HUES64 (cell line): ENCODE results near the gene WDR70.
"Not testable (repeated sequence)": the region's sequence is repeated elsewhere in the genome, so short reads cannot be mapped to it uniquely, and the experiment has no call there.

Experiments
- H3K27ac ChIP-seq: 2 replicates; pipeline ENCODE4 v1.7.0; 2013; ENCODE audit warnings: low read depth, low read length, inconsistent platforms
- H3K27me3 ChIP-seq: 2 replicates; pipeline ENCODE4 v1.6.1; 2013; ENCODE audit warnings: mild to moderate bottlenecking, low read length; ENCODE audit not compliant: insufficient read depth
- H3K36me3 ChIP-seq: 2 replicates; pipeline ENCODE4 v1.6.1; 2013; ENCODE audit warnings: mild to moderate bottlenecking, low read length; ENCODE audit not compliant: insufficient read depth
- H3K4me1 ChIP-seq: 2 replicates; pipeline ENCODE4 v1.6.1; 2013; ENCODE audit warnings: mild to moderate bottlenecking, low read length, moderate library complexity; ENCODE audit not compliant: insufficient read depth
- H3K4me3 ChIP-seq: 2 replicates; pipeline ENCODE4 v1.5.1; 2013; ENCODE audit warnings: mild to moderate bottlenecking, low read length, moderate library complexity
- H3K9ac ChIP-seq: 2 replicates; pipeline ENCODE4 v1.6.1; 2013; ENCODE audit warnings: mild to moderate bottlenecking, low read depth, low read length
- H3K9me3 ChIP-seq: 2 replicates; pipeline ENCODE4 v1.6.1; 2013; ENCODE audit warnings: low read depth, low read length; ENCODE audit not compliant: insufficient read depth
- WGBS: fragments of 150-250, 120-280 bp; methylation state at CpG from one replicate; pipeline ENCODE4 v1.1.7; 2013; ENCODE audit warnings: missing lambda C conversion rate; 5-methylcytosine and 5-hydroxymethylcytosine counted together

WDR70 gene

GRCh38 chr5:37518356-37518755 is 139.2 kb downstream of the WDR70 start:
- not testable (repeated sequence) for H3K27ac ChIP-seq, H3K4me3 ChIP-seq, H3K27me3 ChIP-seq, H3K9ac ChIP-seq, H3K4me1 ChIP-seq
- Histone ChIP-seq H3K9me3 (peaks cover 33% of the 10 kb centered on the region), H3K36me3 (peaks cover 13% of the 10 kb centered on the region; the same call in 1 of the 2 replicates)
- 96% methylated on average over 4 of the region's 5 CpGs for WGBS

- WGBS: 97% methylated on average over 43 of the region's 43 CpGs
Observed at GRCh38 chr5:37519304-37519703, 140.2 kb downstream of the WDR70 start.

GRCh38 chr5:37519807-37520206 is 140.7 kb downstream of the WDR70 start:
- peaks cover 13% of the 10 kb centered on the region; the same call in 1 of the 2 replicates for H3K36me3 ChIP-seq
- no peak overlapping the region for H3K4me3 ChIP-seq
- no peak overlapping the region for H3K9ac ChIP-seq
- no peaks in the 10 kb centered on the region for H3K27me3 ChIP-seq
- no CpG with 5 or more reads among the region's 1 CpG for WGBS
- H3K9me3 ChIP-seq: peaks cover 33% of the 10 kb centered on the region
- no peak overlapping the region for H3K27ac ChIP-seq
- no peaks in the 10 kb centered on the region for H3K4me1 ChIP-seq

More at GRCh38 chr5:37519304-37519703, 140.2 kb downstream of the WDR70 start:
- Histone ChIP-seq H3K9ac (no peak overlapping the region), H3K4me3 (no peak overlapping the region), H3K9me3 (peaks cover 33% of the 10 kb centered on the region), H3K4me1 (no peaks in the 10 kb centered on the region), H3K27me3 (no peaks in the 10 kb centered on the region), H3K36me3 (peaks cover 13% of the 10 kb centered on the region; the same call in 1 of the 2 replicates), H3K27ac (no peak overlapping the region)

GRCh38 chr5:37520811-37521210 is 141.7 kb downstream of the WDR70 start:
- WGBS: no CpG with 5 or more reads among the region's 1 CpG
- no peaks in the 10 kb centered on the region for H3K4me1 ChIP-seq
- H3K9ac ChIP-seq: no peak overlapping the region
- no peak overlapping the region for H3K4me3 ChIP-seq
- no peak overlapping the region for H3K27ac ChIP-seq
- peaks cover 13% of the 10 kb centered on the region; the same call in 1 of the 2 replicates for H3K36me3 ChIP-seq
- H3K9me3 ChIP-seq: peaks cover 33% of the 10 kb centered on the region
- H3K27me3 ChIP-seq: no peaks in the 10 kb centered on the region

GRCh38 chr5:37532976-37533740 is 154.0 kb downstream of the WDR70 start:
- Histone ChIP-seq H3K27ac (no peak overlapping the region), H3K9ac (no peak overlapping the region), H3K4me1 (no peaks in the 10 kb centered on the region), H3K9me3 (no peaks in the 10 kb centered on the region), H3K36me3 (no peaks in the 10 kb centered on the region), H3K27me3 (no peaks in the 10 kb centered on the region), H3K4me3 (no peak overlapping the region)
- WGBS: 95% methylated on average over 13 of the region's 13 CpGs

GRCh38 chr5:37533851-37534250 is 154.7 kb downstream of the WDR70 start:
- Histone ChIP-seq H3K4me3 (no peak overlapping the region), H3K9me3 (no peaks in the 10 kb centered on the region), H3K27me3 (no peaks in the 10 kb centered on the region), H3K9ac (no peak overlapping the region), H3K4me1 (no peaks in the 10 kb centered on the region), H3K36me3 (no peaks in the 10 kb centered on the region), H3K27ac (no peak overlapping the region)
- 97% methylated on average over 6 of the region's 6 CpGs for WGBS

GRCh38 chr5:37539459-37539858 is 160.3 kb downstream of the WDR70 start:
- WGBS: 93% methylated on average over 3 of the region's 3 CpGs
- Histone ChIP-seq H3K27me3 (no peaks in the 10 kb centered on the region), H3K27ac (no peak overlapping the region), H3K9ac (no peak overlapping the region), H3K4me3 (no peak overlapping the region), H3K36me3 (no peaks in the 10 kb centered on the region), H3K4me1 (peaks cover 7% of the 10 kb centered on the region; the same call in 1 of the 2 replicates), H3K9me3 (no peaks in the 10 kb centered on the region)

GRCh38 chr5:37543216-37543615 is 164.1 kb downstream of the WDR70 start:
- Histone ChIP-seq H3K27ac (no peak overlapping the region), H3K4me3 (no peak overlapping the region), H3K9ac (no peak overlapping the region), H3K9me3 (no peaks in the 10 kb centered on the region), H3K36me3 (no peaks in the 10 kb centered on the region), H3K4me1 (peaks cover 7% of the 10 kb centered on the region; the same call in 1 of the 2 replicates), H3K27me3 (no peaks in the 10 kb centered on the region)
- 98% methylated on average over 1 of the region's 1 CpG for WGBS

GRCh38 chr5:37549411-37549810 is 170.3 kb downstream of the WDR70 start:
- Histone ChIP-seq H3K4me1 (peaks cover 10% of the 10 kb centered on the region), H3K9ac (no peak overlapping the region), H3K9me3 (no peaks in the 10 kb centered on the region), H3K4me3 (no peak overlapping the region), H3K27me3 (no peaks in the 10 kb centered on the region), H3K36me3 (no peaks in the 10 kb centered on the region), H3K27ac (no peak overlapping the region)

- WGBS: 91% methylated on average over 3 of the region's 3 CpGs
- no peaks in the 10 kb centered on the region for H3K9me3 ChIP-seq
- no peaks in the 10 kb centered on the region for H3K27me3 ChIP-seq
- H3K4me1 ChIP-seq: peaks cover 10% of the 10 kb centered on the region
- H3K4me3 ChIP-seq: no peak overlapping the region
- H3K9ac ChIP-seq: no peak overlapping the region
- no peak overlapping the region for H3K27ac ChIP-seq
- no peaks in the 10 kb centered on the region for H3K36me3 ChIP-seq
Observed at GRCh38 chr5:37552161-37552560, 173.0 kb downstream of the WDR70 start.

- Histone ChIP-seq H3K27ac (no peak overlapping the region), H3K9ac (no peak overlapping the region)
- WGBS: 96% methylated on average over 5 of the region's 9 CpGs
Observed at GRCh38 chr5:37552770-37553719, 173.9 kb downstream of the WDR70 start.

More at GRCh38 chr5:37552770-37553719, 173.9 kb downstream of the WDR70 start:
- H3K9me3 ChIP-seq: no peaks in the 10 kb centered on the region
- H3K27me3 ChIP-seq: no peaks in the 10 kb centered on the region
- H3K4me3 ChIP-seq: no peak overlapping the region
- H3K4me1 ChIP-seq: peaks cover 10% of the 10 kb centered on the region
- H3K36me3 ChIP-seq: no peaks in the 10 kb centered on the region
